HCT116 (cell line): ENCODE results near the gene FGFR4. TPM values are rescaled to one million over a fixed set of nuclear protein-coding genes. Genes with fewer than 3 reads are reported as not detected.

ENCODE experiments used
- ATAC-seq: fragments of 200-7000 bp; cut with Tn5 transposase; 2 replicates; pipeline ENCODE4 v1.9.1; 2020; ENCODE audit warnings: mild to moderate bottlenecking, moderate library complexity
- BruUV-seq: library from RNA; stranded (reverse); fragments of 400-500 nt; replicated peaks from 2 replicates; lab custom pipeline; 2021; lab: Mats Ljungman, UMichigan
- CTCF ChIA-PET: fragments of 300-600 bp; sonication (Branson Sonifier 250); formaldehyde crosslinking; loops from one replicate; lab custom pipeline; 2021; ENCODE audit warnings: antibody characterized with exemption; lab: Charles Lee
- POLR2A ChIA-PET: fragments of 300-600, 350-600 bp; sonication (Branson Sonifier 250); formaldehyde crosslinking; loops from one replicate; lab custom pipeline; 2021; ENCODE audit warnings: antibody characterized with exemption; lab: Charles Lee
- RAD21 ChIA-PET, 2 experiments: fragments of 300-600 bp; sonication (Branson Sonifier 250); formaldehyde crosslinking; loops; one replicate each; lab custom pipeline; 2023; ENCODE audit warnings: low total read pairs in 2 of 2; ENCODE audit not compliant: uncharacterized antibody in 2 of 2, unreplicated experiment in 2 of 2, low non-redundant PET in 1 of 2; lab: Charles Lee
- DNase-seq: peaks from one replicate; pipeline ENCODE4 v3.0.0-alpha.2; 2010; ENCODE audit warnings: low read depth, low spot score
- H2AFZ ChIP-seq: fragments of 200-600 bp; shearing (Covaris generic), sonication (generic); 2 replicates; pipeline ENCODE4 v1.6.1; 2017; ENCODE audit warnings: low read depth, mixed run types, mixed read lengths, antibody characterized with exemption, low read length; ENCODE audit not compliant: poor library complexity, severe bottlenecking
- H3K27ac ChIP-seq: 2 replicates; pipeline ENCODE4 v1.5.1; 2012; ENCODE audit warnings: low read depth, low read length
- H3K27me3 ChIP-seq: fragments of 200-600 bp; sonication (generic); 2 replicates; pipeline ENCODE4 v1.6.1; 2016; ENCODE audit warnings: mixed run types, low read length, mixed read lengths; ENCODE audit not compliant: insufficient read depth
- H3K36me3 ChIP-seq, 2 experiments: fragments of 200-500 bp in 1 of 2; fragments of 200-600 bp in 1 of 2; sonication (Bioruptor generic) in 1 of 2; sonication (generic) in 1 of 2; 2 replicates each; pipeline versions ENCODE4 v1.5.1 to v1.6.1; 2014 to 2016; ENCODE audit warnings: low read length in 2 of 2, inconsistent platforms in 1 of 2, mixed read lengths in 1 of 2, mixed run types in 1 of 2; ENCODE audit not compliant: insufficient read depth in 2 of 2, control insufficient read depth in 1 of 2
- H3K4me1 ChIP-seq, 2 experiments: fragments of 200-600 bp in 1 of 2; sonication (generic) in 1 of 2; 2 replicates each; pipeline versions ENCODE4 v1.5.1 to v1.6.1; 2012 to 2017; ENCODE audit warnings: low read length in 2 of 2, inconsistent platforms in 1 of 2, mild to moderate bottlenecking in 1 of 2, mixed read lengths in 1 of 2, mixed run types in 1 of 2, moderate library complexity in 1 of 2; ENCODE audit not compliant: insufficient read depth in 2 of 2, control insufficient read depth in 1 of 2
- H3K4me2 ChIP-seq: fragments of 200-600 bp; sonication (generic); 2 replicates; pipeline ENCODE4 v1.6.1; 2017; ENCODE audit warnings: mixed run types, low read length, mixed read lengths
- H3K4me3 ChIP-seq, 2 experiments: fragments of 200-600 bp in 1 of 2; sonication (generic) in 1 of 2; replicated peaks in 1 of 2; 2 replicates each; pipeline ENCODE4 v1.5.1; 2011 to 2016; ENCODE audit warnings: low read length in 2 of 2, control low read depth in 1 of 2, low read depth in 1 of 2, mild to moderate bottlenecking in 1 of 2, mixed read lengths in 1 of 2, mixed run types in 1 of 2
- H3K79me2 ChIP-seq: fragments of 200-600 bp; sonication (generic); 2 replicates; pipeline ENCODE4 v1.6.1; 2017; ENCODE audit warnings: mild to moderate bottlenecking, mixed run types, low read length, moderate library complexity, mixed read lengths; ENCODE audit not compliant: insufficient read depth
- H3K9ac ChIP-seq: fragments of 200-600 bp; sonication (generic); 2 replicates; pipeline ENCODE4 v1.6.1; 2016; ENCODE audit warnings: low read length, mixed read lengths
- H3K9me2 ChIP-seq: fragments of 200-600 bp; sonication (generic), shearing (Covaris generic); 2 replicates; pipeline ENCODE4 v1.6.1; 2017; ENCODE audit warnings: mixed run types, mild to moderate bottlenecking, moderate library complexity; ENCODE audit not compliant: insufficient read depth
- H3K9me3 ChIP-seq, 2 experiments: fragments of 200-500 bp in 1 of 2; fragments of 200-600 bp in 1 of 2; sonication (Bioruptor generic) in 1 of 2; sonication (generic) in 1 of 2; 2 replicates each; pipeline ENCODE4 v1.6.1; 2014 to 2017; ENCODE audit warnings: low read length in 2 of 2, mixed read lengths in 2 of 2, inconsistent platforms in 1 of 2, low read depth in 1 of 2, mild to moderate bottlenecking in 1 of 2, mixed run types in 1 of 2, moderate library complexity in 1 of 2; ENCODE audit not compliant: control insufficient read depth in 1 of 2, insufficient read depth in 1 of 2
- H4K20me1 ChIP-seq: fragments of 200-600 bp; sonication (generic), shearing (Covaris generic); 2 replicates; pipeline ENCODE4 v1.6.1; 2017; ENCODE audit warnings: mixed run types, mild to moderate bottlenecking, moderate library complexity; ENCODE audit not compliant: insufficient read depth
- CBX3 ChIP-seq: IDR thresholded peaks from 2 replicates; pipeline ENCODE4 v1.6.1; 2012; ENCODE audit warnings: low read depth
- CEBPB ChIP-seq: IDR thresholded peaks from 2 replicates; pipeline ENCODE4 v1.6.1; 2012; ENCODE audit warnings: low read depth
- EGR1 ChIP-seq: IDR thresholded peaks from 2 replicates; pipeline ENCODE4 v1.6.1; 2012; ENCODE audit warnings: low read depth
- MAX ChIP-seq: IDR thresholded peaks from 2 replicates; pipeline ENCODE4 v1.6.1; 2012
- POLR2A ChIP-seq: IDR thresholded peaks from 2 replicates; pipeline ENCODE4 v1.7.0; 2011; ENCODE audit warnings: borderline replicate concordance; ENCODE audit not compliant: insufficient read depth, insufficient read length; ENCODE audit errors: extremely low read depth
- POLR2AphosphoS5 ChIP-seq: IDR thresholded peaks from 2 replicates; pipeline ENCODE4 v1.6.1; 2011; ENCODE audit warnings: mild to moderate bottlenecking, low read depth, low read length, moderate library complexity
- REST ChIP-seq: IDR thresholded peaks from 2 replicates; pipeline ENCODE4 v1.6.1; 2012; ENCODE audit warnings: low read depth
- SIN3A ChIP-seq: IDR thresholded peaks from 2 replicates; pipeline ENCODE4 v1.6.1; 2012; ENCODE audit warnings: low read depth
- SP1 ChIP-seq: IDR thresholded peaks from 2 replicates; pipeline ENCODE4 v1.6.1; 2012; ENCODE audit warnings: low read depth
- TCF7L2 ChIP-seq: IDR thresholded peaks from 2 replicates; pipeline ENCODE4 v1.7.0; 2011; ENCODE audit warnings: borderline replicate concordance, inconsistent platforms; ENCODE audit not compliant: insufficient read depth, insufficient read length; ENCODE audit errors: extremely low read depth
- ZFX ChIP-seq: fragments of 450-650 bp; IDR thresholded peaks from 2 replicates; pipeline ENCODE4 v1.6.1; 2017
- ZNF274 ChIP-seq: fragments of 200-500 bp; sonication (Bioruptor generic); IDR thresholded peaks from 2 replicates; pipeline ENCODE4 v1.6.1; 2014; ENCODE audit warnings: mild to moderate bottlenecking, low read depth, low read length, inconsistent platforms
- intact Hi-C: fragments of 100-400 bp; cut with micrococcal nuclease; formaldehyde crosslinking; loops from 2 replicates; pipeline ENCODE4 v1.10.0; 2022
- total RNA-seq: library from RNA; stranded (reverse); gene quantifications from one replicate; pipeline ENCODE4 v1.2.1, GENCODE V29; 2021; ENCODE audit not compliant: unreplicated experiment

FGFR4 gene
- total RNA-seq, 1 experiment from 2014 or later, result 78.1 TPM

- Histone ChIP-seq H3K4me1 (peaks cover 0 to 3% of the 10 kb centered on the region in 2 experiments; a peak in 1 of 4 replicates), H3K9me2 (no peaks in the 10 kb centered on the region), H3K4me3 (no peak overlapping the region), H3K27ac (no peak overlapping the region), H3K4me2 (no peak overlapping the region), H4K20me1 (no peaks in the 10 kb centered on the region), H3K9ac (no peak overlapping the region), H3K79me2 (no peaks in the 10 kb centered on the region), H3K36me3 (peaks cover 3 to 8% of the 10 kb centered on the region in 2 experiments; a peak in 2 of 4 replicates), H3K9me3 (no peaks in the 10 kb centered on the region), H2AFZ (no peak overlapping the region), H3K27me3 (no peaks in the 10 kb centered on the region)
- ChIA-PET RAD21 (no interaction called here), POLR2A (no interaction called here), CTCF (interaction anchor here (0.8 kb wide), 1 partner anchor 19 kb away, joined by 3 read pairs; no protein-coding TSS in a partner anchor)
- ATAC-seq, result no peak
- no peak for DNase-seq
- TF ChIP-seq REST (no peak), POLR2A (no peak), MAX (no peak)
- intact Hi-C loops, result no loop called here
- BruUV-seq, result no TSS peak
Observed at GRCh38 chr5:177067503-177067902, 19.2 kb upstream of the FGFR4 start.

- no peak overlapping the region for H3K4me2 ChIP-seq
- CTCF ChIA-PET, result interaction anchor here (2.2 to 6.1 kb wide), 3 partner anchors 14 to 410 kb away, joined by 10 to 64 read pairs (median 49); partner anchors contain the start of gene FGFR4
- no peaks in the 10 kb centered on the region for H3K9me3 ChIP-seq
- POLR2A ChIA-PET, result no interaction called here
- H3K4me1 ChIP-seq, result peaks cover 0 to 3% of the 10 kb centered on the region in 2 experiments; a peak in 1 of 4 replicates
- peaks cover 0 to under 1% of the 10 kb centered on the region in 2 experiments; a peak in 1 of 4 replicates for H3K36me3 ChIP-seq
- RAD21 ChIA-PET, result interaction anchor here (1.0 to 1.1 kb wide), 2 partner anchors 41 kb away, joined by 3 read pairs; no protein-coding TSS in a partner anchor
- no TSS peak for BruUV-seq
- no peak overlapping the region for H2AFZ ChIP-seq
- H3K9me2 ChIP-seq, result no peaks in the 10 kb centered on the region
- no peak overlapping the region for H3K9ac ChIP-seq
- no peaks in the 10 kb centered on the region for H3K27me3 ChIP-seq
- intact Hi-C loops, result no loop called here
- H3K79me2 ChIP-seq, result no peaks in the 10 kb centered on the region
- no peaks in the 10 kb centered on the region for H4K20me1 ChIP-seq
- ATAC-seq (no peak), DNase-seq (no peak)
- no peak overlapping the region for H3K4me3 ChIP-seq
- TF ChIP-seq SIN3A (no peak), SP1 (no peak), TCF7L2 (no peak), ZFX (no peak), CBX3 (no peak), CEBPB (no peak), POLR2AphosphoS5 (no peak), ZNF274 (no peak), EGR1 (no peak)
- no peak overlapping the region for H3K27ac ChIP-seq
Observed at GRCh38 chr5:177070536-177071191, 16.1 kb upstream of the FGFR4 start.
